Endothelial cell of umbilical vein (primary cell): ENCODE results near the gene ADCY5. TPM values are rescaled to one million over a fixed set of nuclear protein-coding genes. Genes with fewer than 3 reads are reported as not detected.

Experiments
- BruUV-seq: library from RNA; stranded (reverse); fragments of 400-500 nt; replicated peaks from 2 replicates; lab custom pipeline; 2021; lab: Mats Ljungman, UMichigan
- CTCF ChIA-PET: fragments of 300-600, 350-600 bp; sonication (Branson Sonifier 250); formaldehyde crosslinking; loops from one replicate; lab custom pipeline; 2021; ENCODE audit warnings: antibody characterized with exemption, inconsistent platforms; lab: Charles Lee
- POLR2A ChIA-PET: fragments of 300-600, 350-600 bp; sonication (Branson Sonifier 250); formaldehyde crosslinking; loops from one replicate; lab custom pipeline; 2021; ENCODE audit warnings: antibody characterized with exemption, inconsistent platforms; lab: Charles Lee
- DNase-seq: peaks from one replicate; pipeline ENCODE4 v3.0.0-alpha.2; 2011; ENCODE audit warnings: low read depth, low spot score
- FAIRE-seq: peaks from 2 replicates; lab custom pipeline; 2011; peaks lifted over from hg19 to GRCh38; lab: Jason Lieb, UNC
- H2AFZ ChIP-seq: 2 replicates; pipeline ENCODE4 v1.6.0; 2012; ENCODE audit warnings: low read depth, low read length, control low read depth, inconsistent platforms
- H3K27ac ChIP-seq: 2 replicates; pipeline ENCODE4 v1.5.1; 2011; ENCODE audit warnings: low read depth, mild to moderate bottlenecking, control low read depth, low read length, moderate library complexity; ENCODE audit not compliant: insufficient read depth
- H3K27me3 ChIP-seq, 2 experiments: 2 replicates each; pipeline versions ENCODE4 v1.6.0 to v1.6.1; 2011; ENCODE audit warnings: low read length in 2 of 2, mixed read lengths in 1 of 2; ENCODE audit not compliant: control insufficient read depth in 2 of 2, insufficient read depth in 2 of 2
- H3K36me3 ChIP-seq, 2 experiments: 2 replicates in 1 of 2; 3 replicates in 1 of 2; pipeline ENCODE4 v1.5.1; 2011; ENCODE audit warnings: low read length in 2 of 2, mild to moderate bottlenecking in 1 of 2, moderate library complexity in 1 of 2; ENCODE audit not compliant: control insufficient read depth in 2 of 2, insufficient read depth in 2 of 2; ENCODE audit errors: extremely low read depth in 1 of 2
- H3K4me1 ChIP-seq: 3 replicates; pipeline ENCODE4 v1.5.1; 2011; ENCODE audit warnings: mild to moderate bottlenecking, low read length; ENCODE audit not compliant: control insufficient read depth, insufficient read depth; ENCODE audit errors: extremely low read depth
- H3K4me2 ChIP-seq: 2 replicates; pipeline ENCODE4 v1.6.1; 2011; ENCODE audit warnings: low read length, control low read depth, mixed read lengths; ENCODE audit not compliant: insufficient read depth
- H3K4me3 ChIP-seq, 3 experiments: fragments of 200-600 bp in 1 of 3; sonication (generic), shearing (Covaris generic) in 1 of 3; replicated peaks in 1 of 3; 2 replicates each; pipeline ENCODE4 v1.5.1; 2011 to 2016; ENCODE audit warnings: control low read depth in 3 of 3, low read length in 3 of 3, mild to moderate bottlenecking in 2 of 3, inconsistent platforms in 1 of 3, low read depth in 1 of 3, moderate library complexity in 1 of 3; ENCODE audit not compliant: insufficient read depth in 1 of 3
- H3K79me2 ChIP-seq: 2 replicates; pipeline ENCODE4 v1.6.0; 2012; ENCODE audit warnings: low read length, inconsistent platforms; ENCODE audit not compliant: control insufficient read depth, insufficient read depth
- H3K9ac ChIP-seq: replicated peaks from 2 replicates; pipeline ENCODE3; 2011; ENCODE audit warnings: low read length, control low read depth; ENCODE audit not compliant: insufficient read depth; ENCODE audit errors: extremely low read depth
- H3K9me1 ChIP-seq: replicated peaks from 3 replicates; pipeline ENCODE4 v1.6.0; 2011; ENCODE audit warnings: mild to moderate bottlenecking, low read length; ENCODE audit not compliant: control insufficient read depth, insufficient read depth; ENCODE audit errors: extremely low read depth
- H3K9me3 ChIP-seq: replicated peaks from 2 replicates; pipeline ENCODE4 v1.5.1; 2012; ENCODE audit warnings: low read length, inconsistent platforms; ENCODE audit not compliant: control insufficient read depth, insufficient read depth
- H4K20me1 ChIP-seq: replicated peaks from 2 replicates; pipeline ENCODE3; 2011; ENCODE audit warnings: mild to moderate bottlenecking, low read length; ENCODE audit not compliant: control insufficient read depth, insufficient read depth; ENCODE audit errors: extremely low read depth
- EZH2 ChIP-seq: IDR thresholded peaks from 2 replicates; pipeline ENCODE4 v1.6.1; 2012; ENCODE audit warnings: borderline replicate concordance, low read depth, mild to moderate bottlenecking, moderate library complexity, low read length, inconsistent platforms; ENCODE audit not compliant: severe bottlenecking
- FOS ChIP-seq: IDR thresholded peaks from 2 replicates; pipeline ENCODE4 v1.6.1; 2011; ENCODE audit warnings: mild to moderate bottlenecking, low read length, moderate library complexity, borderline replicate concordance; ENCODE audit not compliant: insufficient read depth
- GATA2 ChIP-seq: IDR thresholded peaks from 2 replicates; pipeline ENCODE4 v1.7.0; 2011; ENCODE audit warnings: low read depth, mild to moderate bottlenecking, moderate library complexity, mixed read lengths, low read length; ENCODE audit not compliant: insufficient read length, insufficient read depth
- JUN ChIP-seq: IDR thresholded peaks from 2 replicates; pipeline ENCODE4 v1.6.1; 2011; ENCODE audit warnings: borderline replicate concordance, low read depth; ENCODE audit not compliant: insufficient read length, insufficient read depth
- MYC ChIP-seq: IDR thresholded peaks from one replicate; pipeline ENCODE4 v1.6.1; 2011; ENCODE audit warnings: mild to moderate bottlenecking, low read depth, low read length
- POLR2A ChIP-seq: IDR thresholded peaks from 2 replicates; pipeline ENCODE4 v1.6.1; 2012; ENCODE audit warnings: low read depth, mild to moderate bottlenecking, control low read depth, low read length
- POLR2AphosphoS5 ChIP-seq: IDR thresholded peaks from 2 replicates; pipeline ENCODE4 v1.6.1; 2012; ENCODE audit warnings: low read depth, mild to moderate bottlenecking, control low read depth, low read length, moderate library complexity; ENCODE audit not compliant: insufficient read depth
- dilution Hi-C: fragments of 300-500 bp; cut with MboI; formaldehyde crosslinking; loops from one replicate; pipeline ENCODE4 v1.15.0; 2019; ENCODE audit warnings: low sequenced_read_pairs; ENCODE audit not compliant: extremely low pct_ligation_motif_present
- intact Hi-C: fragments of 100-400 bp; cut with micrococcal nuclease; formaldehyde crosslinking; loops from one replicate; pipeline ENCODE4 v1.10.0; 2022
- polyA plus RNA-seq, 4 experiments: library from polyadenylated mRNA; depleted of rRNA in 3 of 4; stranded (reverse) in 3 of 4; unstranded in 1 of 4; fragments of >200 nt; gene quantifications; 2 replicates each; pipeline versions ENCODE4 v1.2.1 to v1.2.3, GENCODE V29; 2011 to 2012; ENCODE audit warnings: missing spikeins in 1 of 4
- total RNA-seq: library from RNA; stranded (reverse); gene quantifications from 2 replicates; pipeline ENCODE4 v1.2.3, GENCODE V29; 2021
- TF ChIP-seq, protein P1 (sequence below): IDR thresholded peaks from 2 replicates; pipeline ENCODE4 v1.6.1; 2011; ENCODE audit not compliant: insufficient read depth, insufficient read length
- TF ChIP-seq, protein P2 (sequence below), 2 donors: IDR thresholded peaks; 1 replicate in 1 of 2; 2 replicates in 1 of 2; pipeline ENCODE4 v1.5.1; 2011; ENCODE audit warnings: low read length in 2 of 2, mild to moderate bottlenecking in 2 of 2, moderate library complexity in 2 of 2, control low read depth in 1 of 2, inconsistent platforms in 1 of 2, low read depth in 1 of 2; ENCODE audit not compliant: insufficient read depth in 1 of 2; ENCODE audit errors: extremely low read depth in 1 of 2

Gene ADCY5
- total and polyA plus RNA-seq, 2 donors (not counting 3 experiments of a cell fraction or from before 2014, with no cell fraction given): 0.01 TPM; not detected in 1

DNA sequence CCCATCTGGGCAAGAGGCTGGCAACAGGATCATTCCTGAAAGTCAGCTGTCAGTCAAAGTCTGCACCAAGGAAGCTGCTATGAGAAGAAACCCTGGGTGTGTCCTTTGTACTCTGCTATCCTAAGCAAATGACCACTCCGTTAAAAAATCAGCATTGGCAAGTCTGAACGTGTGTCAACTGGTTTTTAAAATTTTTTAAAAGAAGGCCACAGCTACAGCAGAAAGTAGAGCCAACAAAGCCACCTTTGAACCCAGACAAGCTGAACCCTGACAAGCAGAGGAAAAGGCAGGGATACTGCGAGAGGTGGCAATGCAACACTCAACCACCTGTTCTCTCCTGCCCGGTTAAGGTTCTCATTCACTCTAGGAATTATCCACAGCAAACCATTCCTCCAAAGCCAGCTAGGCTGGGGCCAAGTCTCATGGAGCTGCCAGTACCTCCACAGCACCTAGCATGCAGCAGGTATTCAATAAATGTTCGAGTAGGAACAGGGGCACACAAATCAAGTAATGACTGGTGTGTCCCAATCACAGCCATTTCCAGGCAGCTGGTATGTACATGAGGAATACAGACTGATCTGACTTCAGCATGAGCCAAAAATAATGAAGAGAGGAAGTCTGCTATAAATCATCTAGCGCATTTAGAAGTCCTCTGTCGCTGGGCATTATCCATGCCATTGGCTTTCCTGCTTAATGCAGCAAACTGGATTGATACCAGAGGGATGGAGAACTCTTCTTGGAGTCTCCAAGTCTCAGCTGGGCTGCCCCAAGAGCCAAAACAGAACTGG, 76.0 kb downstream of the ADCY5 start:
- Histone ChIP-seq H3K9me3 (no peaks in the 10 kb centered on the region), H4K20me1 (no peaks in the 10 kb centered on the region), H3K36me3 (no peaks in the 10 kb centered on the region), H2AFZ (no peak overlapping the region), H3K4me2 (no peak overlapping the region), H3K27me3 (peaks cover 6 to 7% of the 10 kb centered on the region in 2 experiments), H3K9ac (no peak overlapping the region), H3K27ac (no peak overlapping the region), H3K9me1 (no peaks in the 10 kb centered on the region), H3K4me3 (no peak overlapping the region), H3K4me1 (no peaks in the 10 kb centered on the region), H3K79me2 (no peaks in the 10 kb centered on the region)
- dilution Hi-C loops (no loop called here), intact Hi-C loops (no loop called here)
- no peak for TF ChIP-seq POLR2A
- TF ChIP-seq, protein P1, sequence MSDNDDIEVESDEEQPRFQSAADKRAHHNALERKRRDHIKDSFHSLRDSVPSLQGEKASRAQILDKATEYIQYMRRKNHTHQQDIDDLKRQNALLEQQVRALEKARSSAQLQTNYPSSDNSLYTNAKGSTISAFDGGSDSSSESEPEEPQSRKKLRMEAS: no peak
- no peak for TF ChIP-seq MYC
- TF ChIP-seq POLR2AphosphoS5: no peak
- no peak for TF ChIP-seq GATA2
- no peak for TF ChIP-seq JUN
- no peak for TF ChIP-seq EZH2
- TF ChIP-seq, protein P2, sequence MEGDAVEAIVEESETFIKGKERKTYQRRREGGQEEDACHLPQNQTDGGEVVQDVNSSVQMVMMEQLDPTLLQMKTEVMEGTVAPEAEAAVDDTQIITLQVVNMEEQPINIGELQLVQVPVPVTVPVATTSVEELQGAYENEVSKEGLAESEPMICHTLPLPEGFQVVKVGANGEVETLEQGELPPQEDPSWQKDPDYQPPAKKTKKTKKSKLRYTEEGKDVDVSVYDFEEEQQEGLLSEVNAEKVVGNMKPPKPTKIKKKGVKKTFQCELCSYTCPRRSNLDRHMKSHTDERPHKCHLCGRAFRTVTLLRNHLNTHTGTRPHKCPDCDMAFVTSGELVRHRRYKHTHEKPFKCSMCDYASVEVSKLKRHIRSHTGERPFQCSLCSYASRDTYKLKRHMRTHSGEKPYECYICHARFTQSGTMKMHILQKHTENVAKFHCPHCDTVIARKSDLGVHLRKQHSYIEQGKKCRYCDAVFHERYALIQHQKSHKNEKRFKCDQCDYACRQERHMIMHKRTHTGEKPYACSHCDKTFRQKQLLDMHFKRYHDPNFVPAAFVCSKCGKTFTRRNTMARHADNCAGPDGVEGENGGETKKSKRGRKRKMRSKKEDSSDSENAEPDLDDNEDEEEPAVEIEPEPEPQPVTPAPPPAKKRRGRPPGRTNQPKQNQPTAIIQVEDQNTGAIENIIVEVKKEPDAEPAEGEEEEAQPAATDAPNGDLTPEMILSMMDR (IDR thresholded peaks at IDR 0.05; ENCODE audit: extremely low read depth in 1 of 2, insufficient read depth in 1 of 2, low read depth in 1 of 2, low read length in 2 of 2): no peak
- TF ChIP-seq FOS: no peak
- ChIA-PET POLR2A (no interaction called here), CTCF (interaction anchor here (1.1 to 1.7 kb wide), 3 partner anchors 13 to 186 kb away, joined by 3 to 4 read pairs (median 3); no protein-coding TSS in a partner anchor)
- DNase-seq (no peak), FAIRE-seq (no peak)
- no TSS peak for BruUV-seq
